ENCODE results near the gene S100A4.

Gene S100A4

DNA sequence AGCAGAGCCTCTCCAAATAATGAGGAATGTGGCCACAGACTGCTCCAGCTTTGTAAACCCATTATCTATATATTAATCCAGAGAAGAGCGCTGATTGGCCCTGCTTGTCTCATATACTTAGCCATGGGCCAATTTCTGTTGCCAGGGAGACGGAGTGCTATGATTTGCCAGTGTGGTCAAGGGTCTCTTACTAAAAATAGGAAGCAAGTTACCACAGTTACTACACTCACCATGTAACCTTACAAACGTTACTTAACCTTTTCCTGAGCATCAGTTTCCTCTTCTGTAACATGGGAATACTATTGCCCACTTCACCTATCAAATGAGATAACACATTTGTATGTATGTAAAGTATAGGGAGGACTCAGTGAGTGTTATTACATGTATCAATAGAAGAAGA lies 27.7 kb upstream of the S100A4 start:
- TF ChIP-seq, protein P1, sequence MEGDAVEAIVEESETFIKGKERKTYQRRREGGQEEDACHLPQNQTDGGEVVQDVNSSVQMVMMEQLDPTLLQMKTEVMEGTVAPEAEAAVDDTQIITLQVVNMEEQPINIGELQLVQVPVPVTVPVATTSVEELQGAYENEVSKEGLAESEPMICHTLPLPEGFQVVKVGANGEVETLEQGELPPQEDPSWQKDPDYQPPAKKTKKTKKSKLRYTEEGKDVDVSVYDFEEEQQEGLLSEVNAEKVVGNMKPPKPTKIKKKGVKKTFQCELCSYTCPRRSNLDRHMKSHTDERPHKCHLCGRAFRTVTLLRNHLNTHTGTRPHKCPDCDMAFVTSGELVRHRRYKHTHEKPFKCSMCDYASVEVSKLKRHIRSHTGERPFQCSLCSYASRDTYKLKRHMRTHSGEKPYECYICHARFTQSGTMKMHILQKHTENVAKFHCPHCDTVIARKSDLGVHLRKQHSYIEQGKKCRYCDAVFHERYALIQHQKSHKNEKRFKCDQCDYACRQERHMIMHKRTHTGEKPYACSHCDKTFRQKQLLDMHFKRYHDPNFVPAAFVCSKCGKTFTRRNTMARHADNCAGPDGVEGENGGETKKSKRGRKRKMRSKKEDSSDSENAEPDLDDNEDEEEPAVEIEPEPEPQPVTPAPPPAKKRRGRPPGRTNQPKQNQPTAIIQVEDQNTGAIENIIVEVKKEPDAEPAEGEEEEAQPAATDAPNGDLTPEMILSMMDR (IDR thresholded peaks at IDR 0.05; ENCODE audit: borderline replicate concordance, control extremely low read depth, extremely low read depth, insufficient read depth, missing control alignments): no peak
- DNase-seq (ENCODE audit: low spot score): no peak
- in situ Hi-C loops (cut with MboI; ENCODE audit: low sequenced_read_pairs, unreplicated experiment): loop anchor here (5.0 kb wide), 1 partner anchor 61 kb away; no protein-coding TSS in a partner anchor

GRCh38 chr1:153572569-153573015 lies 27.0 kb upstream of the S100A4 start:
- peak; percentile 74 for DNase-seq (ENCODE audit: low spot score)
- TF ChIP-seq, protein P1 (IDR thresholded peaks at IDR 0.05; ENCODE audit: borderline replicate concordance, control extremely low read depth, extremely low read depth, insufficient read depth, missing control alignments): peak; percentile 70
- in situ Hi-C loops (cut with MboI; ENCODE audit: low sequenced_read_pairs, unreplicated experiment): loop anchor here (5.0 kb wide), 1 partner anchor 60 kb away; no protein-coding TSS in a partner anchor

DNA sequence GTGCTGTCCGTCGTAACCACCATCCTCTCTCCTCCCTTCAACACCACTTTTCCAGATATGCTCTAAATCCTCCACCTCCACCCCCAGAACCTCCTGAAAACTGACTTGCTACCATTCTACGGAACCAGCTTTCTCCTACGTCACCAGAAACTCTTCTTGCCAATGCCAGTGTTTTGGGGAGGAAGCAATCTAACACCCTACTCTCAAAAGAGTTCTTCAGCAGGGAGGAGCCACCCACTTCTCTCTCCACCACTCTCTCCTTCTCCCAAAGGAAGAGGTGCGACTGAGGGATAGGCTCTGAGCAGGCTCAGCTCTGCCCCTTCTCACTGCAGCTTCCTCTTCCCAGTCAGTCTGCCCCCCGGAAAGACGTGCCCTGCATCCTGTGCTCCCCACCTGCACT lies 26.1 kb upstream of the S100A4 start:
- DNase-seq (ENCODE audit: low spot score): no peak
- in situ Hi-C loops (cut with MboI; ENCODE audit: low sequenced_read_pairs, unreplicated experiment): loop anchor here (5.0 kb wide), 1 partner anchor 59 kb away; no protein-coding TSS in a partner anchor
- TF ChIP-seq, protein P1 (IDR thresholded peaks at IDR 0.05; ENCODE audit: borderline replicate concordance, control extremely low read depth, extremely low read depth, insufficient read depth, missing control alignments): no peak

DNA sequence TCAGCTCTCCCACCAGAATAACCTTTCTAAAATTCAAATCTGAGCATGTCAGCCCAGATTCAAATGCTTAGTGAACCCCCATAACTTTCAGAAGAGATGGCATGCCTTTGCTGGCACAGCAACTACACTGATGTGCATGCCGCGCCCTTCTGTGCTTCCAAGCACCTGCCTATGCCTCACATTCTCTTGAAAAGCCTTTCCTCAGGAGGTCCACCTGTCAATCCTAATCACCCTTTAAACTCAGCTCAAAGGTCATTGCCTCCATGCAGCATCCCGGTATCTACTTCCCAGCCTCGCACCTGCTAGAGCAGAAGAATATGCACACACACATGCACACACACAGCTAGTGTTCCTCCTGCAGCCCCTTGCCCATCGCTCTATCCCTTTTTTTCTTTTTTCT lies 25.3 kb upstream of the S100A4 start:
- TF ChIP-seq, protein P1 (IDR thresholded peaks at IDR 0.05; ENCODE audit: borderline replicate concordance, control extremely low read depth, extremely low read depth, insufficient read depth, missing control alignments): no peak
- DNase-seq (ENCODE audit: low spot score): no peak
- in situ Hi-C loops (cut with MboI; ENCODE audit: low sequenced_read_pairs, unreplicated experiment): loop anchor here (5.0 kb wide), 1 partner anchor 59 kb away; no protein-coding TSS in a partner anchor

DNA sequence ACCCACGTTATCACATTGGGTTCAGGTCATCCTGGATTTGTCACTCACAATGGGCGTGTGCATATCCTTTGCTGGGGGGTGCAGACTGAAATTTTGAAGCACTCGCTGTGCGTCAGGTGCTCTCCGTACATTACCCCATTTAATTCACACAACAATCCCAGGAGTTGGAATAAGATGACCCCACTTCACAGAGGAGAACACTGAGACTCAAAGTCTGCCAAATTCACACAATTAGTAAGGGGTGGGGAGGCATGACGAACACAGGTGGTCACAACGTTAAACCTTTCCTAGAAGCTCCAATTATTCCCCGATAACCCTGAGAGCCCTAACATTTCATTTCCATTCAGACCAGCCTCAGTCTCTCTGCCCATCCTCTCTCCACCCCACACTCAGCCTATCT lies 23.9 kb upstream of the S100A4 start:
- no peak for DNase-seq (ENCODE audit: low spot score)
- TF ChIP-seq, protein P1 (IDR thresholded peaks at IDR 0.05; ENCODE audit: borderline replicate concordance, control extremely low read depth, extremely low read depth, insufficient read depth, missing control alignments): no peak
- in situ Hi-C loops (cut with MboI; ENCODE audit: low sequenced_read_pairs, unreplicated experiment): no loop called here

DNA sequence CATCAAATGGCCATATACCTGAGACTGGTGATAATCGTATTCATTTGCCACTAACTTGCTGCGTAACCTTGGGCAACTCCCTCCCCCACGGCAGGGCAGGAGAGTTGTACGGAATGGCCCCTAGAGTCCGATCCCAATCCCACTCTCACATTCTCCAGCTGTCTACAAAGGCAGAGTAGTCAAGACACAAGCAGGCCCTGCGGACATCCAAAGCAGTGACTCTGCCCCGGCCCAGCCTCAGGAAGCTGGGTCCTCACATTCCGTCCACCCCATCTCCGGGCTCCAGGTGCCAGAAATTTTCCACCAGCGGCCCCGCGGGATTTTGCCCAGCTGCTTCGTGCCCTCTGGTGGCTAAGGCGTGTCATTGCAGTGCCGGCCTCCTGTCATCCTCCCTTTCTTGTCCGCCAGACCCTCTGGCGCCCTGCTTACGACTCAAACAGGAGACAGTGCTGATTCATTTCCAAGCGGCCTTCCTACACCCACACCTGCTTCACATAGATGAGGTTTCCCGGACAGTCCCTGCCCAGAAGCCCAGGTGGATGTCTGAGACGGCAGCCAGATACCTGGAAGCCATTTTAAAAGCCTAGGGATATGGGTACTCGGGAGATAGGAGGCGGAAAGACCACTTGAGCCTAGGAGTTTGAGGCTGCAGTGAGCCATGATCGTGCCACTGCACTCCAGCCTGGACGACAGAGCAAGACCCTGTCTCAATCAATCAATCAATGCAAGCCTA lies 22.9 kb upstream of the S100A4 start:
- TF ChIP-seq, protein P1 (IDR thresholded peaks at IDR 0.05; ENCODE audit: borderline replicate concordance, control extremely low read depth, extremely low read depth, insufficient read depth, missing control alignments): peak; percentile 94
- DNase-seq (ENCODE audit: low spot score): peak; percentile 90
- in situ Hi-C loops (cut with MboI; ENCODE audit: low sequenced_read_pairs, unreplicated experiment): no loop called here

All from GM13976 (cell line).